Endothelial cell of umbilical vein (primary cell): ENCODE measurements around the gene PTBP3. TPM values are rescaled to one million over a fixed set of nuclear protein-coding genes. Genes with fewer than 3 reads are reported as not detected.

Experiments
- BruUV-seq: library from RNA; stranded (reverse); fragments of 400-500 nt; replicated peaks from 2 replicates; lab custom pipeline; 2021; lab: Mats Ljungman, UMichigan
- CTCF ChIA-PET: fragments of 300-600, 350-600 bp; sonication (Branson Sonifier 250); formaldehyde crosslinking; loops from one replicate; lab custom pipeline; 2021; ENCODE audit warnings: antibody characterized with exemption, inconsistent platforms; lab: Charles Lee
- POLR2A ChIA-PET: fragments of 300-600, 350-600 bp; sonication (Branson Sonifier 250); formaldehyde crosslinking; loops from one replicate; lab custom pipeline; 2021; ENCODE audit warnings: antibody characterized with exemption, inconsistent platforms; lab: Charles Lee
- DNase-seq: peaks from one replicate; pipeline ENCODE4 v3.0.0-alpha.2; 2011; ENCODE audit warnings: low read depth, low spot score
- FAIRE-seq: peaks from 2 replicates; lab custom pipeline; 2011; peaks lifted over from hg19 to GRCh38; lab: Jason Lieb, UNC
- H2AFZ ChIP-seq: 2 replicates; pipeline ENCODE4 v1.6.0; 2012; ENCODE audit warnings: low read depth, low read length, control low read depth, inconsistent platforms
- H3K27ac ChIP-seq: 2 replicates; pipeline ENCODE4 v1.5.1; 2011; ENCODE audit warnings: low read depth, mild to moderate bottlenecking, control low read depth, low read length, moderate library complexity; ENCODE audit not compliant: insufficient read depth
- H3K27me3 ChIP-seq, 2 experiments: 2 replicates each; pipeline versions ENCODE4 v1.6.0 to v1.6.1; 2011; ENCODE audit warnings: low read length in 2 of 2, mixed read lengths in 1 of 2; ENCODE audit not compliant: control insufficient read depth in 2 of 2, insufficient read depth in 2 of 2
- H3K36me3 ChIP-seq, 2 experiments: 2 replicates in 1 of 2; 3 replicates in 1 of 2; pipeline ENCODE4 v1.5.1; 2011; ENCODE audit warnings: low read length in 2 of 2, mild to moderate bottlenecking in 1 of 2, moderate library complexity in 1 of 2; ENCODE audit not compliant: control insufficient read depth in 2 of 2, insufficient read depth in 2 of 2; ENCODE audit errors: extremely low read depth in 1 of 2
- H3K4me1 ChIP-seq: 3 replicates; pipeline ENCODE4 v1.5.1; 2011; ENCODE audit warnings: mild to moderate bottlenecking, low read length; ENCODE audit not compliant: control insufficient read depth, insufficient read depth; ENCODE audit errors: extremely low read depth
- H3K4me2 ChIP-seq: 2 replicates; pipeline ENCODE4 v1.6.1; 2011; ENCODE audit warnings: low read length, control low read depth, mixed read lengths; ENCODE audit not compliant: insufficient read depth
- H3K4me3 ChIP-seq, 3 experiments: fragments of 200-600 bp in 1 of 3; sonication (generic), shearing (Covaris generic) in 1 of 3; replicated peaks in 1 of 3; 2 replicates each; pipeline ENCODE4 v1.5.1; 2011 to 2016; ENCODE audit warnings: control low read depth in 3 of 3, low read length in 3 of 3, mild to moderate bottlenecking in 2 of 3, inconsistent platforms in 1 of 3, low read depth in 1 of 3, moderate library complexity in 1 of 3; ENCODE audit not compliant: insufficient read depth in 1 of 3
- H3K79me2 ChIP-seq: 2 replicates; pipeline ENCODE4 v1.6.0; 2012; ENCODE audit warnings: low read length, inconsistent platforms; ENCODE audit not compliant: control insufficient read depth, insufficient read depth
- H3K9ac ChIP-seq: replicated peaks from 2 replicates; pipeline ENCODE3; 2011; ENCODE audit warnings: low read length, control low read depth; ENCODE audit not compliant: insufficient read depth; ENCODE audit errors: extremely low read depth
- H3K9me1 ChIP-seq: replicated peaks from 3 replicates; pipeline ENCODE4 v1.6.0; 2011; ENCODE audit warnings: mild to moderate bottlenecking, low read length; ENCODE audit not compliant: control insufficient read depth, insufficient read depth; ENCODE audit errors: extremely low read depth
- H3K9me3 ChIP-seq: replicated peaks from 2 replicates; pipeline ENCODE4 v1.5.1; 2012; ENCODE audit warnings: low read length, inconsistent platforms; ENCODE audit not compliant: control insufficient read depth, insufficient read depth
- H4K20me1 ChIP-seq: replicated peaks from 2 replicates; pipeline ENCODE3; 2011; ENCODE audit warnings: mild to moderate bottlenecking, low read length; ENCODE audit not compliant: control insufficient read depth, insufficient read depth; ENCODE audit errors: extremely low read depth
- CTCF ChIP-seq, 2 donors: IDR thresholded peaks; 1 replicate in 1 of 2; 2 replicates in 1 of 2; pipeline ENCODE4 v1.5.1; 2011; ENCODE audit warnings: low read length in 2 of 2, mild to moderate bottlenecking in 2 of 2, moderate library complexity in 2 of 2, control low read depth in 1 of 2, inconsistent platforms in 1 of 2, low read depth in 1 of 2; ENCODE audit not compliant: insufficient read depth in 1 of 2; ENCODE audit errors: extremely low read depth in 1 of 2
- EZH2 ChIP-seq: IDR thresholded peaks from 2 replicates; pipeline ENCODE4 v1.6.1; 2012; ENCODE audit warnings: borderline replicate concordance, low read depth, mild to moderate bottlenecking, moderate library complexity, low read length, inconsistent platforms; ENCODE audit not compliant: severe bottlenecking
- FOS ChIP-seq: IDR thresholded peaks from 2 replicates; pipeline ENCODE4 v1.6.1; 2011; ENCODE audit warnings: mild to moderate bottlenecking, low read length, moderate library complexity, borderline replicate concordance; ENCODE audit not compliant: insufficient read depth
- GATA2 ChIP-seq: IDR thresholded peaks from 2 replicates; pipeline ENCODE4 v1.7.0; 2011; ENCODE audit warnings: low read depth, mild to moderate bottlenecking, moderate library complexity, mixed read lengths, low read length; ENCODE audit not compliant: insufficient read length, insufficient read depth
- JUN ChIP-seq: IDR thresholded peaks from 2 replicates; pipeline ENCODE4 v1.6.1; 2011; ENCODE audit warnings: borderline replicate concordance, low read depth; ENCODE audit not compliant: insufficient read length, insufficient read depth
- MAX ChIP-seq: IDR thresholded peaks from 2 replicates; pipeline ENCODE4 v1.6.1; 2011; ENCODE audit not compliant: insufficient read depth, insufficient read length
- MYC ChIP-seq: IDR thresholded peaks from one replicate; pipeline ENCODE4 v1.6.1; 2011; ENCODE audit warnings: mild to moderate bottlenecking, low read depth, low read length
- POLR2A ChIP-seq: IDR thresholded peaks from 2 replicates; pipeline ENCODE4 v1.6.1; 2012; ENCODE audit warnings: low read depth, mild to moderate bottlenecking, control low read depth, low read length
- POLR2AphosphoS5 ChIP-seq: IDR thresholded peaks from 2 replicates; pipeline ENCODE4 v1.6.1; 2012; ENCODE audit warnings: low read depth, mild to moderate bottlenecking, control low read depth, low read length, moderate library complexity; ENCODE audit not compliant: insufficient read depth
- dilution Hi-C: fragments of 300-500 bp; cut with MboI; formaldehyde crosslinking; loops from one replicate; pipeline ENCODE4 v1.15.0; 2019; ENCODE audit warnings: low sequenced_read_pairs; ENCODE audit not compliant: extremely low pct_ligation_motif_present
- intact Hi-C: fragments of 100-400 bp; cut with micrococcal nuclease; formaldehyde crosslinking; loops from one replicate; pipeline ENCODE4 v1.10.0; 2022
- polyA plus RNA-seq, 4 experiments: library from polyadenylated mRNA; depleted of rRNA in 3 of 4; stranded (reverse) in 3 of 4; unstranded in 1 of 4; fragments of >200 nt; gene quantifications; 2 replicates each; pipeline versions ENCODE4 v1.2.1 to v1.2.3, GENCODE V29; 2011 to 2012; ENCODE audit warnings: missing spikeins in 1 of 4
- total RNA-seq: library from RNA; stranded (reverse); gene quantifications from 2 replicates; pipeline ENCODE4 v1.2.3, GENCODE V29; 2021

PTBP3 gene
- total and polyA plus RNA-seq, 2 donors (not counting 3 experiments of a cell fraction or from before 2014, with no cell fraction given), result 42.4 to 75.0 TPM

- H3K4me2 ChIP-seq, result no peak overlapping the region
- no peak for TF ChIP-seq MAX
- TF ChIP-seq CTCF (IDR thresholded peaks at IDR 0.05; ENCODE audit: extremely low read depth in 1 of 2, insufficient read depth in 1 of 2, low read depth in 1 of 2, low read length in 2 of 2), result no peak
- no peak for TF ChIP-seq EZH2
- TF ChIP-seq POLR2AphosphoS5, result no peak
- no peak for TF ChIP-seq MYC
- no peak for TF ChIP-seq FOS
- no peak for TF ChIP-seq POLR2A
- no peak for TF ChIP-seq JUN
- TF ChIP-seq GATA2, result no peak
- H2AFZ ChIP-seq, result no peak overlapping the region
- H3K4me3 ChIP-seq, result no peak overlapping the region
- ChIA-PET POLR2A (no interaction called here), CTCF (no interaction called here)
- peaks cover 5% of the 10 kb centered on the region for H3K4me1 ChIP-seq
- no peak for FAIRE-seq
- intact Hi-C loops, result no loop called here
- H3K27me3 ChIP-seq, result no peaks in the 10 kb centered on the region
- H4K20me1 ChIP-seq, result no peaks in the 10 kb centered on the region
- dilution Hi-C loops, result no loop called here
- BruUV-seq, result no TSS peak
- H3K9ac ChIP-seq, result no peak overlapping the region
- no peaks in the 10 kb centered on the region for H3K9me1 ChIP-seq
- H3K9me3 ChIP-seq, result no peaks in the 10 kb centered on the region
- no peak overlapping the region for H3K27ac ChIP-seq
- H3K79me2 ChIP-seq, result no peaks in the 10 kb centered on the region
- H3K36me3 ChIP-seq, result no peaks in the 10 kb centered on the region
- DNase-seq, result no peak
Measured at GRCh38 chr9:112184946-112185345, 148.5 kb downstream of the PTBP3 start.
